Right lobe of liver (tissue), 6 donors: ENCODE measurements around the gene NSMCE3. TPM values are rescaled to one million over a fixed set of nuclear protein-coding genes. Genes with fewer than 3 reads are reported as not detected.

Experiments
- ATAC-seq, 4 donors: fragments of 200-7000 bp; cut with Tn5 transposase; one replicate each; pipeline ENCODE4 v1.9.1; 2020; ENCODE audit warnings: mild to moderate bottlenecking in 4 of 4, moderate library complexity in 4 of 4
- DNase-seq, 3 donors: peaks; one replicate each; pipeline ENCODE4 v3.0.0-alpha.2; 2020
- H3K27ac ChIP-seq, 3 donors: fragments of 200-600 bp; one replicate each; pipeline ENCODE4 v1.8.0; 2022
- H3K27me3 ChIP-seq, 2 donors: fragments of 200-600 bp; one replicate each; pipeline ENCODE4 v1.8.0; 2022
- H3K36me3 ChIP-seq, 4 donors: fragments of 200-600 bp; sonication (generic) in 1 of 4; one replicate each; pipeline versions ENCODE4 v1.5.1 to v1.8.0; 2017 to 2022; ENCODE audit warnings: control low read depth in 1 of 4
- H3K4me1 ChIP-seq, 4 donors: fragments of 200-600 bp; sonication (generic) in 1 of 4; one replicate each; pipeline versions ENCODE4 v1.5.1 to v1.8.0; 2017 to 2022; ENCODE audit warnings: control low read depth in 1 of 4
- H3K4me3 ChIP-seq, 3 donors: fragments of 200-600 bp; one replicate each; pipeline ENCODE4 v1.8.0; 2022
- H3K9me3 ChIP-seq, 4 donors: fragments of 200-600 bp; sonication (generic) in 1 of 4; one replicate each; pipeline versions ENCODE4 v1.5.1 to v1.8.0; 2017 to 2022; ENCODE audit warnings: control low read depth in 1 of 4
- CTCF ChIP-seq, 4 donors: fragments of 200-600 bp in 3 of 4; fragments of 450-650 bp in 1 of 4; IDR thresholded peaks; one replicate each; pipeline versions ENCODE4 v1.5.1 to v1.8.0; 2016 to 2022; ENCODE audit warnings: antibody characterized with exemption in 4 of 4, mild to moderate bottlenecking in 2 of 4
- POLR2A ChIP-seq: fragments of 450-650 bp; IDR thresholded peaks from one replicate; pipeline ENCODE4 v1.6.1; 2017; ENCODE audit warnings: antibody characterized with exemption, mild to moderate bottlenecking
- WGBS: methylation state at CpG from one replicate; pipeline ENCODE4 v1.1.6; 2018; ENCODE audit warnings: low coverage, low lambda C conversion rate; ENCODE audit not compliant: insufficient coverage; ENCODE audit errors: missing lambda C conversion rate; 5-methylcytosine and 5-hydroxymethylcytosine counted together
- intact Hi-C, 2 donors: fragments of 100-400 bp; cut with DNase I; formaldehyde crosslinking; loops; one replicate each; pipeline versions ENCODE4 v1.11.2 to v1.14.1; 2022
- total RNA-seq, 6 experiments: library from RNA; depleted of rRNA in 2 of 6; stranded (reverse); fragments of >200 nt in 2 of 6; fragmentation: NEBNext Ultra II Directional in 3 of 6; extraction: Animal tissue kit (Norgen Biotek cat#: 25700) in 3 of 6; gene quantifications; one replicate each; pipeline versions ENCODE4 v1.1.0 to v1.2.4, GENCODE V29; 2016 to 2023
- donor health status: DM: no; HTN: yes; CAD: no.
- donor health status: DM: no; HTN: no; CAD: no.
- donor health status: DM: no; HTN: no; CAD: no.
- donor health status: DM: no; HTN: yes; CAD: no.
- donor health status: DM: no; HTN: yes; CAD: no.

NSMCE3 gene
- total RNA-seq, 6 experiments from 2014 or later, result 2.2 to 4.4 (median 3.1) TPM

GRCh38 chr15:29275855-29276254 is 6.2 kb upstream of the NSMCE3 start:
- intact Hi-C loops, result no loop called here
- Histone ChIP-seq H3K4me3 (no peak overlapping the region), H3K4me1 (no peaks in the 10 kb centered on the region), H3K9me3 (no peaks in the 10 kb centered on the region), H3K36me3 (no peaks in the 10 kb centered on the region), H3K27me3 (no peaks in the 10 kb centered on the region), H3K27ac (no peak overlapping the region)
- WGBS, result 77% methylated on average over 1 of the region's 1 CpG
- no peak for ATAC-seq
- TF ChIP-seq CTCF (IDR thresholded peaks at IDR 0.05), result no peak
- TF ChIP-seq POLR2A, result no peak
- no peak for DNase-seq

GRCh38 chr15:29274946-29275345 is 5.3 kb upstream of the NSMCE3 start:
- H3K4me1 ChIP-seq, result no peaks in the 10 kb centered on the region
- H3K27ac ChIP-seq, result no peak overlapping the region
- TF ChIP-seq CTCF (IDR thresholded peaks at IDR 0.05) (no peak), POLR2A (no peak)
- whole genome bisulfite sequencing, result 50% methylated on average over 3 of the region's 3 CpGs
- no peak for DNase-seq
- no peak overlapping the region for H3K4me3 ChIP-seq
- H3K36me3 ChIP-seq, result no peaks in the 10 kb centered on the region
- no peaks in the 10 kb centered on the region for H3K9me3 ChIP-seq
- intact Hi-C loops, result no loop called here
- no peaks in the 10 kb centered on the region for H3K27me3 ChIP-seq
- no peak for ATAC-seq

GRCh38 chr15:29272219-29272618 is 2.6 kb upstream of the NSMCE3 start:
- ATAC-seq, result no peak
- Histone ChIP-seq H3K4me1 (peaks cover 0 to 13% (median 8%) of the 10 kb centered on the region in 4 donors), H3K4me3 (no peak overlapping the region), H3K27ac (no peak overlapping the region), H3K36me3 (no peaks in the 10 kb centered on the region), H3K27me3 (no peaks in the 10 kb centered on the region), H3K9me3 (no peaks in the 10 kb centered on the region)
- no peak for TF ChIP-seq CTCF (IDR thresholded peaks at IDR 0.05)
- no peak for TF ChIP-seq POLR2A
- WGBS, result 88% methylated on average over 5 of the region's 5 CpGs
- DNase-seq, result no peak
- intact Hi-C loops, result no loop called here

- H3K4me3 ChIP-seq, result no peak overlapping the region
- ATAC-seq (no peak), DNase-seq (no peak)
- no peaks in the 10 kb centered on the region for H3K27me3 ChIP-seq
- H3K36me3 ChIP-seq, result no peaks in the 10 kb centered on the region
- H3K27ac ChIP-seq, result no peak overlapping the region
- peaks cover 0 to 17% (median 8%) of the 10 kb centered on the region in 4 donors for H3K4me1 ChIP-seq
- H3K9me3 ChIP-seq, result no peaks in the 10 kb centered on the region
- intact Hi-C loops, result no loop called here
- TF ChIP-seq CTCF (IDR thresholded peaks at IDR 0.05) (no peak), POLR2A (no peak)
Measured at GRCh38 chr15:29270976-29271375, 1.4 kb upstream of the NSMCE3 start.
